H9 (cell line): Measurements from ENCODE around the gene ABCF2. TPM values are rescaled to one million over a fixed set of nuclear protein-coding genes. Genes with fewer than 3 reads are reported as not detected.

ENCODE experiments used
- DNase-seq: peaks from one replicate; pipeline ENCODE4 v3.0.0-alpha.2; 2017
- H2AFZ ChIP-seq: one replicate; pipeline ENCODE4 v1.6.1; 2013; ENCODE audit warnings: mild to moderate bottlenecking, low read length, control low read depth, moderate library complexity
- H2AK5ac ChIP-seq: 2 replicates; pipeline ENCODE4 v1.6.1; 2013; ENCODE audit warnings: low read length, control low read depth, mixed read lengths; ENCODE audit not compliant: insufficient read length
- H2BK120ac ChIP-seq: one replicate; pipeline ENCODE4 v1.6.1; 2013; ENCODE audit warnings: low read depth, mild to moderate bottlenecking, low read length, control low read depth, inconsistent platforms; ENCODE audit not compliant: poor library complexity, severe bottlenecking
- H2BK12ac ChIP-seq: 2 replicates; pipeline ENCODE4 v1.6.1; 2013; ENCODE audit warnings: low read length, control low read depth, mixed read lengths, low read depth; ENCODE audit not compliant: insufficient read length
- H2BK15ac ChIP-seq: 2 replicates; pipeline ENCODE4 v1.6.1; 2013; ENCODE audit warnings: low read depth, low read length, control low read depth
- H2BK20ac ChIP-seq: one replicate; pipeline ENCODE4 v1.6.1; 2013; ENCODE audit warnings: low read depth, mild to moderate bottlenecking, low read length, control low read depth, inconsistent platforms; ENCODE audit not compliant: poor library complexity, severe bottlenecking
- H2BK5ac ChIP-seq: 2 replicates; pipeline ENCODE4 v1.6.1; 2013; ENCODE audit warnings: low read length, control low read depth, mixed read lengths; ENCODE audit not compliant: insufficient read length
- H3K14ac ChIP-seq: 2 replicates; pipeline ENCODE4 v1.6.1; 2013; ENCODE audit warnings: low read length, control low read depth; ENCODE audit not compliant: insufficient read depth
- H3K18ac ChIP-seq: 2 replicates; pipeline ENCODE4 v1.6.1; 2013; ENCODE audit warnings: low read depth, mild to moderate bottlenecking, mixed read lengths, low read length, control low read depth; ENCODE audit not compliant: insufficient read length
- H3K23ac ChIP-seq: 2 replicates; pipeline ENCODE4 v1.6.1; 2013; ENCODE audit warnings: low read length, control low read depth, mixed read lengths, low read depth; ENCODE audit not compliant: insufficient read length
- H3K23me2 ChIP-seq: 2 replicates; pipeline ENCODE4 v1.6.1; 2013; ENCODE audit warnings: low read depth, mild to moderate bottlenecking, mixed read lengths, low read length, control low read depth; ENCODE audit not compliant: insufficient read length, poor library complexity, severe bottlenecking
- H3K27ac ChIP-seq: 2 replicates; pipeline ENCODE4 v1.5.1; 2013; ENCODE audit warnings: low read length, control low read depth, mixed read lengths, low read depth; ENCODE audit not compliant: insufficient read length
- H3K27me3 ChIP-seq: 2 replicates; pipeline ENCODE4 v1.6.1; 2013; ENCODE audit warnings: low read length, control low read depth, inconsistent platforms; ENCODE audit not compliant: insufficient read depth
- H3K4ac ChIP-seq: 2 replicates; pipeline ENCODE4 v1.6.1; 2013; ENCODE audit warnings: low read depth, mild to moderate bottlenecking, control low read depth, inconsistent platforms, low read length, moderate library complexity
- H3K4me1 ChIP-seq: 2 replicates; pipeline ENCODE4 v1.6.1; 2013; ENCODE audit warnings: low read length, control low read depth, inconsistent platforms; ENCODE audit not compliant: insufficient read depth
- H3K4me2 ChIP-seq: 2 replicates; pipeline ENCODE4 v1.6.1; 2013; ENCODE audit warnings: low read length, control low read depth, mixed read lengths; ENCODE audit not compliant: insufficient read length, insufficient read depth
- H3K56ac ChIP-seq: 2 replicates; pipeline ENCODE4 v1.6.1; 2013; ENCODE audit warnings: low read depth, mild to moderate bottlenecking, mixed read lengths, low read length, control low read depth; ENCODE audit not compliant: insufficient read length
- H3K79me1 ChIP-seq: 2 replicates; pipeline ENCODE4 v1.6.1; 2013; ENCODE audit warnings: low read depth, mild to moderate bottlenecking, moderate library complexity, low read length, control low read depth, inconsistent platforms; ENCODE audit not compliant: insufficient read depth, poor library complexity, severe bottlenecking
- H3K79me2 ChIP-seq: 2 replicates; pipeline ENCODE4 v1.6.1; 2013; ENCODE audit warnings: low read length, control low read depth, inconsistent platforms; ENCODE audit not compliant: insufficient read depth
- H3K9ac ChIP-seq: 2 replicates; pipeline ENCODE4 v1.6.1; 2013; ENCODE audit warnings: low read length, control low read depth, mixed read lengths; ENCODE audit not compliant: insufficient read length; ENCODE audit errors: extremely low read depth
- H3K9me3 ChIP-seq: one replicate; pipeline ENCODE4 v1.6.1; 2013; ENCODE audit warnings: low read depth, low read length, inconsistent platforms; ENCODE audit not compliant: control insufficient read depth
- H3T11ph ChIP-seq: one replicate; pipeline ENCODE4 v1.6.1; 2013; ENCODE audit warnings: mild to moderate bottlenecking, low read length, control low read depth, inconsistent platforms
- H4K20me1 ChIP-seq: one replicate; pipeline ENCODE4 v1.6.1; 2013; ENCODE audit not compliant: control insufficient read depth, insufficient read length, insufficient read depth
- H4K5ac ChIP-seq: 2 replicates; pipeline ENCODE4 v1.6.1; 2013; ENCODE audit warnings: low read depth, mild to moderate bottlenecking, mixed read lengths, low read length, control low read depth; ENCODE audit not compliant: insufficient read length
- H4K8ac ChIP-seq: replicated peaks from 2 replicates; pipeline ENCODE4 v1.6.1; 2013; ENCODE audit warnings: low read length, control low read depth, mixed read lengths, low read depth; ENCODE audit not compliant: insufficient read length
- H4K91ac ChIP-seq: 2 replicates; pipeline ENCODE4 v1.6.1; 2013; ENCODE audit warnings: low read depth, mild to moderate bottlenecking, moderate library complexity, mixed read lengths, low read length, control low read depth; ENCODE audit not compliant: insufficient read length
- H3K27ac Mint-ChIP-seq, 3 experiments: 2 replicates in 2 of 3; 3 replicates in 1 of 3; pipeline ENCODE4 v1.8.0; 2020 to 2021; ENCODE audit warnings: mixed read lengths in 3 of 3, mild to moderate bottlenecking in 1 of 3, moderate library complexity in 1 of 3
- H3K27me3 Mint-ChIP-seq: 2 replicates; pipeline ENCODE4 v1.8.0; 2021; ENCODE audit warnings: low read depth, mild to moderate bottlenecking, moderate library complexity, mixed read lengths
- H3K36me3 Mint-ChIP-seq, 3 experiments: 2 replicates in 2 of 3; 3 replicates in 1 of 3; pipeline ENCODE4 v1.8.0; 2020 to 2021; ENCODE audit warnings: low read depth in 3 of 3, mixed read lengths in 3 of 3; ENCODE audit not compliant: insufficient read depth in 1 of 3
- H3K4me1 Mint-ChIP-seq, 2 experiments: 2 replicates each; pipeline ENCODE4 v1.8.0; 2020; ENCODE audit warnings: mixed read lengths in 2 of 2
- H3K4me3 Mint-ChIP-seq, 2 experiments: 2 replicates in 1 of 2; 3 replicates in 1 of 2; pipeline ENCODE4 v1.8.0; 2020 to 2021; ENCODE audit warnings: mild to moderate bottlenecking in 2 of 2, mixed read lengths in 2 of 2, moderate library complexity in 1 of 2
- H3K9me3 Mint-ChIP-seq, 2 experiments: 2 replicates in 1 of 2; 3 replicates in 1 of 2; pipeline ENCODE4 v1.8.0; 2020; ENCODE audit warnings: mild to moderate bottlenecking in 2 of 2, mixed read lengths in 2 of 2, moderate library complexity in 1 of 2
- WGBS: extraction: QIAGEN DNeasy Blood & Tissue Kit; methylation state at CpG from one replicate; pipeline ENCODE4 v1.1.7; 2013; ENCODE audit warnings: missing lambda C conversion rate, low lambda C conversion rate, mixed read lengths; ENCODE audit not compliant: insufficient read length; ENCODE audit errors: extremely low coverage; 5-methylcytosine and 5-hydroxymethylcytosine counted together
- total RNA-seq: library from RNA; stranded (reverse); gene quantifications from 2 replicates; pipeline ENCODE4 v1.2.1, GENCODE V29; 2021
- TF ChIP-seq, protein P1 (sequence below): fragments of 200-600 bp; sonication (generic); conservative IDR thresholded peaks from 3 replicates; pipeline ENCODE4 v1.8.0; 2021; ENCODE audit warnings: antibody characterized with exemption, mild to moderate bottlenecking

The ABCF2 gene
- total RNA-seq, 1 experiment from 2014 or later = 70.1 TPM

DNA sequence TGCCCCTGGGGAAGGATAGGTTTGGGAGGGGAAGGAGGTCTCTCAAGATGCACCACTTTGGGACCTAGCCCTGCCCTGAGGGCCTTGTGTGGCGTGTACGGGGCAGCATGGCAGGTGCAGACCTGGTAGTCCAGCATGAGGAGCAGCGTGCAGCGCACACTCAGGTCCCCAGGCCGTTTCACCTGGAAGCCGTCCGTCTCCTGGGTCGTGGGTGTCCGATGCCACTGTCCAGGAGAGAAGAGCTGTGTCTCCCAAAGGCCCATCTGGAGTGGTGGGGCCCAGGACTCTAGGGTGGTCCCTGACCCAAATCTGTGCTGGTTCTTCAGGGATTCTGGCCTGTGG, 14.7 kb upstream of the ABCF2 start:
- H2BK15ac ChIP-seq = no peak overlapping the region
- H3K56ac ChIP-seq = no peak overlapping the region
- H2AFZ ChIP-seq = no peak overlapping the region
- no peak overlapping the region for H3K27ac ChIP-seq
- H2AK5ac ChIP-seq = no peak overlapping the region
- H2BK120ac ChIP-seq = no peak overlapping the region
- H3K4me2 ChIP-seq = no peak overlapping the region
- peak overlapping the region in 1 of 3 experiments; percentile 53; a peak in 1 of 7 replicates for H3K27ac Mint-ChIP-seq
- no peak overlapping the region for H2BK12ac ChIP-seq
- no peak overlapping the region for H3K4me3 Mint-ChIP-seq
- no peak overlapping the region for H3K18ac ChIP-seq
- H4K8ac ChIP-seq = no peak overlapping the region
- no peaks in the 10 kb centered on the region; the same call in 1 of the 2 replicates for H3K27me3 ChIP-seq
- H4K20me1 ChIP-seq = no peaks in the 10 kb centered on the region
- no peaks in the 10 kb centered on the region for H3K9me3 ChIP-seq
- no peak overlapping the region for H4K91ac ChIP-seq
- no peaks in the 10 kb centered on the region for H3K79me1 ChIP-seq
- DNase-seq = no peak
- H4K5ac ChIP-seq = no peak overlapping the region
- H3K4ac ChIP-seq = no peak overlapping the region
- no peaks in the 10 kb centered on the region for H3K23me2 ChIP-seq
- no peak overlapping the region for H2BK20ac ChIP-seq
- H3K23ac ChIP-seq = no peak overlapping the region
- no peak overlapping the region; the same call in 1 of the 2 replicates for H3K14ac ChIP-seq
- H3K9me3 Mint-ChIP-seq = no peaks in the 10 kb centered on the region; a peak in 1 of 5 replicates
- H3K27me3 Mint-ChIP-seq = peaks cover 31% of the 10 kb centered on the region
- H3K79me2 ChIP-seq = no peaks in the 10 kb centered on the region
- H3K4me1 ChIP-seq = no peaks in the 10 kb centered on the region; the same call in 1 of the 2 replicates
- TF ChIP-seq, protein P1, sequence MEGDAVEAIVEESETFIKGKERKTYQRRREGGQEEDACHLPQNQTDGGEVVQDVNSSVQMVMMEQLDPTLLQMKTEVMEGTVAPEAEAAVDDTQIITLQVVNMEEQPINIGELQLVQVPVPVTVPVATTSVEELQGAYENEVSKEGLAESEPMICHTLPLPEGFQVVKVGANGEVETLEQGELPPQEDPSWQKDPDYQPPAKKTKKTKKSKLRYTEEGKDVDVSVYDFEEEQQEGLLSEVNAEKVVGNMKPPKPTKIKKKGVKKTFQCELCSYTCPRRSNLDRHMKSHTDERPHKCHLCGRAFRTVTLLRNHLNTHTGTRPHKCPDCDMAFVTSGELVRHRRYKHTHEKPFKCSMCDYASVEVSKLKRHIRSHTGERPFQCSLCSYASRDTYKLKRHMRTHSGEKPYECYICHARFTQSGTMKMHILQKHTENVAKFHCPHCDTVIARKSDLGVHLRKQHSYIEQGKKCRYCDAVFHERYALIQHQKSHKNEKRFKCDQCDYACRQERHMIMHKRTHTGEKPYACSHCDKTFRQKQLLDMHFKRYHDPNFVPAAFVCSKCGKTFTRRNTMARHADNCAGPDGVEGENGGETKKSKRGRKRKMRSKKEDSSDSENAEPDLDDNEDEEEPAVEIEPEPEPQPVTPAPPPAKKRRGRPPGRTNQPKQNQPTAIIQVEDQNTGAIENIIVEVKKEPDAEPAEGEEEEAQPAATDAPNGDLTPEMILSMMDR = no peak
- H3T11ph ChIP-seq = no peak overlapping the region
- H3K4me1 Mint-ChIP-seq = peaks cover 25 to 34% of the 10 kb centered on the region in 2 experiments
- no peak overlapping the region for H2BK5ac ChIP-seq
- H3K9ac ChIP-seq = no peak overlapping the region
- H3K36me3 Mint-ChIP-seq = peaks cover 2 to 9% (median 6%) of the 10 kb centered on the region in 3 experiments; a peak in 6 of 7 replicates
- WGBS = no CpG with 5 or more reads among the region's 9 CpGs
